NCI-H446 (cell line): ENCODE results near the gene VAV2.

Experiments
- DNase-seq, 2 experiments: peaks; one replicate each; lab custom pipeline; 2025; lab: John Stamatoyannopoulos, UW

VAV2 gene

GRCh38 chr9:133740911-133741310, 251.2 kb downstream of the VAV2 start:
- no peak for DNase-seq

DNA sequence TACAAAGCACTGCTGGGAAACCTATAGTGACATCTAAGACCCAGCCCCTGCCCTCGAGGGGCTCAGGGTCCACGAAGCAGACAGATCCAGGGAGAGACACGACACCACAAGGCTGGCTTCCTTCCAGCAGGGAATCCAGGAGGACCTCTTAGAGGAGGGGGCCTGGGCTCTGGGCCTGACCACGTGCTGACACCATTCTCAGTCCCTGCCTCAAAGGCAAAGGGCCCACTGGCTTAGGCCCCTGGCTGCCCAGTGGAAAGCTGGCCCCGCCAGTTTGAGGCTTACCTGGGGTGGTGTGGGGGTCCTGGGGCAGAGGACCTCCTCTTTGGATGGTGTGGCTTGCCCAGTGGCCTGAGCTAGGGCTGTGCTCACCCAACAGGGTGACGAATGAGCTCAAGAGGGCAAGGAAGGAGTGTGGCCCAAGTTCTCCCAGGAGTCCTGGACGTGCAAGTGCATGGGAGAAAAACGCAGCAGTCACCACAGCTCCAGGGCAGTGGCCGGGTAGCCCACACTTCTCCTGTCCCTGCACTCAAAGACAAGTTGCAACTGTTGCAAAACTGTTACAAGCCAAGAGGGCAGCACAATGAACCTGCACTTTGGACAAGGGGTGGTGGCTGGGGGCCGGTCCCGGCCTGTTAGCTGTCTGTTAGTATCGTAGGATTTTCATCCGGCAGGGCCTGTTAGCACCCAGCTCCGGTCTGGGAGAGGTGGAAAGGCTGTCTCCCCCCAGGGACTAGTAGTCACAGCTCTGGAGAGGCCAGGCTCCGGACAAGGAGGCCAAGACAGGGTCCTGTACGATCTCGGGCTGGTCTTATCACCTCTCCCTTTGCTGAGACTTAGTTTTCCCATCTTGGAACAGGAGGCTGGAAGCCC, 252.5 kb downstream of the VAV2 start:
- DNase-seq, result no peak

- DNase-seq, result no peak
Measured at GRCh38 chr9:133738640-133739225, 253.4 kb downstream of the VAV2 start.

DNA sequence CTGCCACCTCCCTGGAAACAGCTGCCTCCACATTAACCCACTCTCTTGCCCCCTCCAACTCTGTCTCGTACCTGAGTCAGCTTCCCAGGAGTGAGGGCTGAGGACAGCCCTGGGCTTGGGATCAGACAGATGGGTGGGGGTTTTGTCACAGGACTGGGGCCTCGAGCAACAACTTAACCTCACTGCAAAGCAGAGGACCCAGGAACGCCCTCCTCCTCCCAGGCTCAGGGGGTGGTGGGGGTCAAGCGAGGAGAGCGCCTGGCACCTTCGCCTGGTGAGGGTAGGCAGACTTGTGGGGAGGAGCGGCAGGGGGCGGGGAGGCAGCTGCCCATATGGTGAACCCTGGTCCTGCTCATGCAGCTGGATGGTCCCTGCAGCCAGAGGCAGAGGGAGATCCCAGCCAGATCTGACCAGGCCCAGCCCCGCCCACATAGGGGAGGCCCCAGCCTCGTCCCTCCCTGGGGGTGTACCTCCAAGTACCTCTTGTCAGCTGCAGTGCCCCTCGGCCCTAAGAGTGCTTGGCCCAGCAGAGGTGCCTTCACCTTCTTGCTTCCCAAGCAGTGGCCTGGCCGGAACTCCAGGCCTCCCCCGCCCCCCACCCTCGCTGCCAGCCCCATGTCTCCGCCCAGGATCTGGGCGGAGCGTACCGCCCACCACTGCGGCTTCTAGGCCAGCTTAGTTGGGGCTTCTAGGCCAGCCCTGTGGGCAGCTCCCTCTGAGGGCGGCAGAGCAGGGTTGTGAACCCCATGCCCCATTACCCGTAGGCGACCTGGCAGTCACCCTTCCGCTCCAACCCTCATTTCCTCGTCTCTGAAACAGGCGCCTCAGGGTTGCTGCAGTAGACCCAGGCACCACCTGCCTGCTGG, 254.1 kb downstream of the VAV2 start, which contains the start of gene SARDH:
Gene SARDH, minus strand, starts transcription at position 579 of the 866 bp plus-strand sequence. CDS start 4,179 bp downstream, outside the sequence.
- DNase-seq, result no peak

- no peak for DNase-seq
Measured at GRCh38 chr9:133737071-133737773, 254.9 kb downstream of the VAV2 start.

GRCh38 chr9:133735931-133736330, 256.2 kb downstream of the VAV2 start:
- no peak for DNase-seq

DNA sequence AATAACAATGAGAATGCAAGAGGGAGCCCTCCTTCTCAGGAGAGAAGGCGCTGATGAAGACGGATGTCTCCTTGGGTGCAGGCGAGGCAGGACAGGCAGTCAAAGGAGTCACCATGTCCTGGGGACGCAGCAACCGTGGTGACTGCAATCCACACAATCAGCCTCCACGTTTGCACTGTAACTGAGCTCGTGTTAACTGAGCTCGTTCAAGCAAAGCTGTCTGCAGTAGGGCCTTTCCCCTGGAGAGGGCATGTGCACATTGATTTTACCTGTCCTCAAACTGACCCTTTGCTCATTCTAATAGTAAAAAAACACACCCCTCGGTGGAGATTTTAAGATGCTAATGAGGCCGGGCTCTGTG, 256.7 kb downstream of the VAV2 start:
- no peak for DNase-seq

- no peak for DNase-seq
Measured at GRCh38 chr9:133734590-133735414, 257.3 kb downstream of the VAV2 start.

DNA sequence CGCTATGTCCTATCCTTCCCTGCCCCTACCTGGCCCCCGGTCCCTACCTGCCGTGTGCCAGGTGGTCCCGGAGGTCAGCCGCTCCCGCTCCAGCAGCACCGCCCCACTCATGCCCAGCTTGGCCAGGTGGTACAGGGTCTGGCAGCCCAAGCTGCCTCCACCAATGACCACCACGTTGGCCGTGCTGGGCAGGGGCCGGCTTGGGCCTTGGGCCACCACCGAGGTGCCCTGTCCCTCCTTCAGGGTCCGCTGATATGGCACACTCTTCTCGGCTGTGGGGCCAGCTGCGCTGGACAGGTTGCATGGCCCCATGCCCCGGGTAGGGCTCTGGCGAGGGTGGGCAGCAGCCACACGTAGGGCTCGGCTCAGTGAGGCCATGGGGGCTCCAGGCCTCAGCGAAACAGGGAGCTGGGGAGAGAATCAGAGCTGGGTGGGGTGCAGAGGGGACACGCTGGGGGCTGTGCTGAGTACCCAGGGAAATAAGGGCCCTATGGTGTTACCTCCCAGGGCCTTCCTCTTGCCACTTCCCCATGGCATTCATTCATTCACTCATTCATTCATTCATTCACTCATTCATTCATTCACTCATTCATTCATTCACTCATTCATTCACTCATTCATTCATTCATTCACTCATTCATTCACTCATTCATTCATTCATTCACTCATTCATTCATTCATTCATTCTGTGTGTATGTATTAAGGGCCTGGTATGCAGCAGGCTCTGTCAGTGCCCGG, 258.2 kb downstream of the VAV2 start:
- no peak for DNase-seq

- no peak for DNase-seq
Measured at GRCh38 chr9:133733421-133733795, 258.7 kb downstream of the VAV2 start.

DNA sequence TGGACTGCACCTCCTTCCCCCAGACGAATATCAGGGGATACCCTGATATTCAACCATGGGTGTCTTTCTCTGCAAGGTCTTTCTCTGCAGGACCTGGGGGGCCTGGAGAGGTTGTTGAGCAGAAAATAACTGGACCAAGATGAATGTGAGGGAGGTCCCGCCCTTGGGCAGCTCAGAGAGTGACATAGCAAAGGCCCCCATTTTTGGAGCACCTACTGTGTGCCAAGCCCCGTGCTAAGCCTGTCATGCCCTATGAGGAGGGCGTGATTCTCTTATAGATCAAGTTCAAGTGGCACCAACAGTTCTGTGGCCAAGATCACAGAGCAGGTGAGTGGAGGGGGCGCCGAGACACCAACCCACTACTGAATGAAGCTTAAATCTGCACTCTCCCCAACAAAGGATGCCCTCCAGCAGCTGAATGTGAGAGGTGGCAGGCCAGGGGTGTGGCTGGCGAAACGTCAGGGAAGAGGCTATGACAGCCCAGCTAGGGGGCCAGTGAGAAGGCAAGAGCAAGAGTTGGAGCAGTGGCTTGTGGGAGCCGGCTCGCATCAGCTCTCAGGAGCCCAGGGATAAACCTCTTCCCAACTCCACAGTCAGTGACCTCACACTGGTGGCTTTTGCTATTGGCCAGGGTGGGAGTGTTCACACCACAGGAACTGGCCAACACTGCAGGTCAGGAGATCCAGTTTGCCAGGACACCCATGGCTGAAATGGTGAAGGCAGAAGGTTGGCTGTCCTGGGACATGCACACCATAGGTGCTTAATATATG, 259.3 kb downstream of the VAV2 start:
- DNase-seq, result no peak

DNA sequence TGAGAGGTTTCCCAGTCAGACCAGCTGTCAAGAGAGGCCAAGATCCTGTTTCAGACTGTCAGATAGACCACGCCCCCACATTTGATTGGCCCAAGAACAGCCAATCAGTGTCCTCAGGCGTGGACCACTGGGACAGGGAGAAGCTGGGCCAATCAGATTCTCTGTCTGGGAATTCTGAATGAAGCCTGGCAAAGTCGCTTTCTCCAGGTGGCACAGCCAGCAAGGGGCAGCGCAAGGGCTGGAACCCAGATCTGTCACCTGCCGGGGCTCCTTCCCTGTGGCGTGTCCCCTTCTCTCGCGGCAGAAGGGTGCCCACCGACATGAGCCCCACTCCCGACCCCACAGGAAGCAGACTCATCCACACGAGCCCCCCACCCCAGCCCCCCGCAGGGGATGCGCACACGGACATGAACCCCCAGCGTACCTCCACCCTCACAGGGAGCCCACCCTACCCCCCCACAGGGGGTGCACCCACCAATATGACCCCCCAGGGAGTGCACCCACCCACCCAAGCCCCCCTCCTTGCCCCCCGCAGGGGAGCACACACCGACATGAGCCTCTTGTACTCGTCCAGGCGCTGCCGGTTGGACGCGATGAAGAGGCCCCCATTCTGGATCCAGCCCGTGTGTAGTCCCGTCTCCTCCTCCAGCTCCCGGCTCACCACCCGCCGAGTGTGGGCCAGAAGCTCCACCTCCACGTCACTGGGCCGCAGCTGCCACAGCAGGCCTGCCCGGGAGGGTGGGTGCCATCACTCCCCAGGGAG, 260.1 kb downstream of the VAV2 start:
- DNase-seq, result peak in 1 of 2 experiments; percentile 27

- DNase-seq, result no peak
Measured at GRCh38 chr9:133730994-133731715, 261.0 kb downstream of the VAV2 start.

GRCh38 chr9:133729617-133730281, 262.4 kb downstream of the VAV2 start:
- DNase-seq, result no peak

DNA sequence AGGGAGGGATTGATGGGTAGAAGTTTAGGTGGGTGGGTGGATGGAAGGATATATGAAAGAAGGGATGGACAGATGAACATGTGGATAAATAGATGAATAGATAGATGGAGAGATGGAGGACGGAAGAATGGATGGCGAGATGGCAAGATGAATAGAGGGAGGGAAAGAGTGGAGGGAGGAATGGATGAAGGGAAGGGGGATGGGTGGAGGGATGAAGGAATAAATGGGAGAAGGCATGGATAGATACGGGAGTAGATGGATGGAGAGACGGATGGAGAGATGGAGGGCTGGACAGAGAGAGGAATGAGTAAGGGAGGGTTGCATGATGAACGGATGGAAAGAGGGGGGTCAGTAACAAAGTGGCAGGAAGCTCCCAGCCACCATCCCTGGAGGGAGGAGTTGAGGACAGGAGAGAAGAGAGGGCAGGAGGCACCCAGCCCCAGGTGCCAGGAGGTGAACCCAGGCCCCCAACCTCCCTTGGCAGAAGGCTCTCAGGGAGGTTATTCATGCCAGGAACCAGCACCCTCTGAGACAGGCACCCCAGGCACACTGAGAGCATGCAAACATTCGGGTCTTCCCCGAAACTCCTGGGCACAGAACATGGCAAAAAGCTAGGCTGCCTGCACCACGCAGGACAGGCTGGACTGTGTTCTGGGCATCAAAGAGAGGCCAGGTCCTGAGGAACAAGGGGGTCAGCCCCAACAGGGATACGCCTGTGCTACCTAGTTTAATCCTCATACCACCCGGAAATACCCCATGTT, 263.1 kb downstream of the VAV2 start:
- DNase-seq, result no peak

- no peak for DNase-seq
Measured at GRCh38 chr9:133727876-133728441, 264.2 kb downstream of the VAV2 start.
